Measurements from ENCODE around the gene ADIRF.
"Not testable (repeated sequence)": the region's sequence is repeated elsewhere in the genome, so short reads cannot be mapped to it uniquely, and the experiment has no call there.

ADIRF gene

GRCh38 chr10:87018127-87018526 is 49.8 kb downstream of the ADIRF start:
- not testable (repeated sequence) for DNase-seq (ENCODE audit: low read depth, low spot score)
- peak overlapping the region; percentile 91 for H3K27ac ChIP-seq

GRCh38 chr10:87019066-87019465 is 50.8 kb downstream of the ADIRF start:
- H3K27ac ChIP-seq = peak overlapping the region; percentile 91
- not testable (repeated sequence) for DNase-seq (ENCODE audit: low read depth, low spot score)

- not testable (repeated sequence) for DNase-seq (ENCODE audit: low read depth, low spot score)
- peak overlapping the region; percentile 91 for H3K27ac ChIP-seq
Observed at GRCh38 chr10:87019504-87019903, 51.2 kb downstream of the ADIRF start.

GRCh38 chr10:87020056-87020455 is 51.8 kb downstream of the ADIRF start, which contains the start of gene FAM25A:
FAM25A (plus strand) TSS chr10:87020294; CDS start chr10:87020325, 31 bp downstream.
- DNase-seq (ENCODE audit: low read depth, low spot score) = not testable (repeated sequence)
- H3K27ac ChIP-seq = peak within 1 kb of the TSS; percentile 91

All from epithelial cell of prostate (primary cell).